HG02884 (cell line): ENCODE measurements around the gene AQP5.

Source experiments
- ATAC-seq: cut with Tn5 transposase; IDR thresholded peaks from one replicate; pipeline ENCODE4 v1.9.1; 2021; ENCODE audit warnings: mild to moderate bottlenecking, moderate library complexity; ENCODE audit not compliant: unreplicated experiment

The AQP5 gene

GRCh38 chr12:49932023-49932422 lies 29.6 kb upstream of the AQP5 start:
- ATAC-seq = no peak

- no peak for ATAC-seq
Measured at GRCh38 chr12:49932533-49933130, 29.0 kb upstream of the AQP5 start.

- no peak for ATAC-seq
Measured at GRCh38 chr12:49933796-49934195, 27.9 kb upstream of the AQP5 start.

- ATAC-seq = no peak
Measured at GRCh38 chr12:49934505-49934904, 27.2 kb upstream of the AQP5 start.

GRCh38 chr12:49936925-49937324 lies 24.7 kb upstream of the AQP5 start:
- ATAC-seq = no peak

GRCh38 chr12:49937639-49938300 lies 23.9 kb upstream of the AQP5 start:
- no peak for ATAC-seq

GRCh38 chr12:49939307-49939706 lies 22.4 kb upstream of the AQP5 start:
- no peak for ATAC-seq

- no peak for ATAC-seq
Measured at GRCh38 chr12:49939707-49940106, 22.0 kb upstream of the AQP5 start.

GRCh38 chr12:49941556-49942511 lies 19.8 kb upstream of the AQP5 start:
- ATAC-seq = no peak

- ATAC-seq = no peak
Measured at GRCh38 chr12:49942512-49942893, 19.2 kb upstream of the AQP5 start.

DNA sequence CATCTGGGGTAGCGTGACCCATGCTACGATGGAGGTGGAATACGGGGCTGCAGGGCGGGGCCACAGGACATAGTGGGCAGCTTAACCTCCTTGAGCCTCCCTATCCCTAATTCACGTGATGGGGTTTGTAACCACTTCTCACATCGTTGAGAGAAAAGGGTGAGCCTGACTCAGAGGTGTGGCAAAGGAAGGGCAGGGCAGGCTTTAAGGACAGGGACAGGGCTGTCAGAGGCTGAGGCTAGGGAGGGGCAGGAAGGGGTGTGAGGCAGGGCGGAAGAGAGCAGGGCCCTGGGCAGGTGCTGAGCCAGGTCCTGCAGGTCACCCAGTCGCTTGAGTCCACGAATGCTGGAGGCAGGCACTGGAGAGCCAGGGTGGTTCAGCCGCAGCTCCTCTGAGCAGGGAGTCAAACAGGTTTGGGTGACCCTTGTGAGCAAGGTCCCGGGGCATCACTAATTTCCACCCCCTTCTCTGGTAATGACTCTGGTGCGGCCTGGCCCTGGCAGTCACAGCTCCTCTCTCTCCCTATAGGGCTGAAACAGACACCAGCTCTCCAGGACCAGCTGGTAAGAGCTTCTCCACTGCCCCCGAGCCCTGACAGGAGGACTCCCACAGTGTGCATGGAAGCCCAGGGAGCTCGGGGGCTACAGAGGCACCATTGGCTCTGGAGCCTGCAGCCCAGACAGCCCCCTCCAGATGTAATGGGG lies 18.6 kb upstream of the AQP5 start:
- ATAC-seq = no peak

DNA sequence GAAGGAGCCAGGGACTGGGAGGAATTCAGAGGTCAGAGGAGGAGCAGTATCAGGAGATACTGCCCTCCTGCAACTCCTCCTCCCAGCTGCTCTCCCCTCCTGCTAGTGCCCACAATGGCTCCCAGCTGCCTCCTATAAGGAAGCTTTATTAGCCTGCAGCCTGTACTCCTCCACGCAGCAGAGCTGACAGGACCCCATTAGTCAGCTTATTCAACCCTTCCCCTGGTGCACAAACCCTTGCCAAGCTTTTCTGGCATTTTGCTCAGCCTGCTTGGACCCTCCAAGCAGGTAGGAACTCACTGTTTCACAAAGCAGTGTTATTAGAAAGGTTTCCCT lies 18.1 kb upstream of the AQP5 start:
- no peak for ATAC-seq

DNA sequence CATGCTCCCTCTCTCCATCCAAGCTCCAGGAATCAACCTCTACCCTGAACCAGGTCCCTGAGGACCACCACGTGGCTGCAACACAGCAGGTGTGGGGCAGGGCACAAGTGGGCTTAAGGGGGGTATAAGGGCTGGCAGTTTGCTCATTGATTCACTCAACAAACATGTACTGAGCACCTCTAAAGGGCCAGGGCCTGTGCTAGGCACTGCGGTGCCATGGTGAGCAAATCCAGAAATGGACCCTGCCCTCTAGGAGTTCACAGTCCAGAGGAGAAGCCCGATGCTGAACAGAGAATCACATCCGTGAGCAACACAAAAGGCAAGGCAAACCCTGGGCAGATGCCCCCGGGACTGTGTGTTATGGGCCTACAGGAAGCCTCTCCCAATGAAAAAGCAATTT lies 17.6 kb upstream of the AQP5 start:
- ATAC-seq = no peak

DNA sequence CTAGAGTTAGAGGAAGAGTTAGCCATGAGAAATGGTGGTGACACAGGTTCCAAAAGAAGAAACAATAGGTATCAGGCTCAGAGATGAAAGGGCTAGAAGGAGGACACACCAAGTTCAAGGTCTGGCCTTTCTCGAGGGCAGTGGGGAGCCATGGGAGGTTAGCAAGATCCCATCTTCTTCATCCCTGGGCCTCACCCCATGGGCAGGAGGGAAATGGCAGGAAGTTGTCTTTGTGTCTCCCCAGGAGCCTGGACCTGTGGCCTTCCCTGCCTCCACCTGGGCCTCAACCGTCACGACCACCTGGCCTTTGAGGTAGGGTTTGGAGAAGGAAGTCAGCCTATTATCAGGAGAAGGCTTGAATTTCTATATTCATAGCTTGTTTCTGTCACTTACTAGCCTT lies 17.0 kb upstream of the AQP5 start:
- no peak for ATAC-seq

DNA sequence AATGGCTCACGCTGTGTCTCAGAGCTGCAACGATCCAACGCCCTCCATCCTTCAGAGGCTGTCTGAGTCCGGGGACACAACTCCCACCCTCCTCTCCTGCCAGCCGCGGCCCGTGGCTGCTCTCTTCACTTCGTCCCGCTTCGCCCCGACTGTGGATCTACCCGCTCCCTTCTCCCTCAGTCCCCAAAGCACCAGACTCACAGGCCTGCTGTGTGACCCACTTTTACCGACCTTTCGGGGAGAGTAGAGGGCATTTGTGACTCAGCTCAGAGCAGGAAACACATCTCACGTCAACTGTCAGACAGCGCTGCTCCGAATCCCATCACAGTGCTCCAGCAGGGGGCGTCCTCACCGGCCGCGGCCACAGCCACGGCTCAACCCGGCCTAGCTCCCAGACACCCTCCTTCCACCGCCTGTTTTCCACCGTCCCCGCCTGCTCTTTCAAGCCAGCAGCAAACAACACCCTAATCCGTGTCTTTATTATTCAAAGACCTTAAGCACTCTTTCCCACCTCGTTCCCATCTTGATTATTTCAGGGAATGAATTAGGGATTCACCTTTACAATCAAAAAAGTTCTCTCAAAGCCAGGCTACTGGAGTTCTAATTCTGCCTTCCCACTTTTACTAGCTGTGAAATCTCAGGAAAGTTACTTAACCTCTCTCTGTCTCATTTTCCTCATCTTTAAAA lies 16.1 kb upstream of the AQP5 start:
- ATAC-seq = no peak

DNA sequence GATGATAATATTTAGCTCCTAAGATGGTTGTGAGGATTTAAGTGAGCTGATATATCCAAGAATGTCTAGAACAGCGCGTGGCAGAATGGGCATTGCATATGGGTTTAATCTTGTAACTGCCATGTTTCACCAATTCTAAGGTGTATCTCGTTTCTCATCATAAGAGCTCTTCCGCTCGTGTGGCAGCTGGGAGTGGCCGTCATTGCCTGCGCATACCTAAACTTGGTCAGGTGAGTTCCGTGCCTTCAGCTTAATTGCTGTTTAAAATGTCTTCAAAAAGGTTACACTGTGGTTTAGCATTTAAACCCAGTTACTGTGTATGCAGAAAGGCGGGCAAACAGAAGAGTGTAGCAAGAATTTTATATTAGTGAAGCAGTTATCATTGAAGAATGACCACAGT lies 15.6 kb upstream of the AQP5 start:
- no peak for ATAC-seq

DNA sequence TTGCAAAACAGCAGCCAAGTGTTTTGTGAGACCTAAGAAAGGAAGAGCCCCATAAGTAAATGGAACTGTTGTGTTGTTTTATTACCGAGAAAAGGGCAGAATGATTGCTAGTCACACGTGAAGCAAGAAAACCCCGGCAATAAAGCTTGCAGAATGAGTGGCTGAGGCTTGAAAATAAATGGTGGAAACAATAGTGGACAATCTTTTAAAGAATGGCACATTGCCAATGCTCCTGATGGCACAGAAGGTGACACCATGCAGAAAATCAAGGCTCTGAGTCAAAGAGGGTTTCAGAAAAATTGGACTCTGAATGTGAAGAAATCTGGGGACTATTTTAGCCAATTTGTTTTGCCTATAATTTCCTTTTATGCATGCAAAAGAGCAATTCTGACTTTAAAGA lies 15.2 kb upstream of the AQP5 start:
- ATAC-seq = no peak

- ATAC-seq = no peak
Measured at GRCh38 chr12:49947593-49948226, 14.0 kb upstream of the AQP5 start.

DNA sequence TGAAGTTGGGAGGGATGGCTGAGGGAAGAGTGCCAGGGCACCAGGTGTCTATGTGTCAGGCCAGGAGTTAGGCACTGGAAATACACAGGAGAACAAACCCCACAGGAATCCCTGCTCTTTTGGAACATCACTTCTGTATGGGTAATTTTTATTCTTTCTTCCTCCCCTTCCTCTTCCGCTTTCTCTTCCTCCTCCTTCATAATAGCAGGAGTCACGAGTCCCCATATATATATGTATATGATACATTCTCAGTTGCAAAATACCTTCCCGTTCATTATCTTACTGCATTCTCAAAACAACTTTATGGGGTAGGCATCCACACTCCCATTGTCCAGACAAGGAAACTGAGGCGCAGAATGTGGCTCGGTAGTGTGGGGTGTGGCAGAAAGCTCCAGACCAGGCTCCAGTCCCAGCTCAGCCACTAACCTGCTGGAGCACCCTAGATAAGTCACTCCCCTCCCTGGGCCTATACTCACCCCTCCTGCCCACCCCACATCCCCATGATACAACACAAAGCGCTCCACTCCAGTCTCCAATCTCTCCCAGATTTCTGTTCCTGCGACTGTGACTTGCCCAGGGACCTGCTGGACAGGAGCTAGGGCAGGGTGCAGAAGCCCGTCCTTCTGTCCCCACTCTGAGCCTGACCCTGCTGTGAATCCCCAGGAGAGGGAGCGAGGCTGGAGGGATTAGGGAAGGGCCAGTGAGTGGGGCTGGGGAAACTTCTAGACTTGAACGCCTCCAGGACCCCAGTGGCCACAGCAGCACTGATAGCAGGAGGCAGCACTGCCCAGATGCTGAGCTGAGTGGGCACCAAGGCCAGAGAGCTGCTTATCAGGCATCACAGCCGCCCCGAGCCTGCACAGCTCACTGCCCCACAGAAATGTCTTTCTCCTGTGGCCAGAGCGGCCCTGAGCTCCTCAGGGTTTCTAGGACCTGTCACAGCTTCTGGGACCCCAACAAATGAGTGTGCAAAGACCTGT lies 12.5 kb upstream of the AQP5 start:
- ATAC-seq = no peak
